ENCODE measurements around the gene SERF2.
A peak's percentile ranks its signal among the peaks of the same experiment; 100 is the strongest.

The SERF2 gene

DNA sequence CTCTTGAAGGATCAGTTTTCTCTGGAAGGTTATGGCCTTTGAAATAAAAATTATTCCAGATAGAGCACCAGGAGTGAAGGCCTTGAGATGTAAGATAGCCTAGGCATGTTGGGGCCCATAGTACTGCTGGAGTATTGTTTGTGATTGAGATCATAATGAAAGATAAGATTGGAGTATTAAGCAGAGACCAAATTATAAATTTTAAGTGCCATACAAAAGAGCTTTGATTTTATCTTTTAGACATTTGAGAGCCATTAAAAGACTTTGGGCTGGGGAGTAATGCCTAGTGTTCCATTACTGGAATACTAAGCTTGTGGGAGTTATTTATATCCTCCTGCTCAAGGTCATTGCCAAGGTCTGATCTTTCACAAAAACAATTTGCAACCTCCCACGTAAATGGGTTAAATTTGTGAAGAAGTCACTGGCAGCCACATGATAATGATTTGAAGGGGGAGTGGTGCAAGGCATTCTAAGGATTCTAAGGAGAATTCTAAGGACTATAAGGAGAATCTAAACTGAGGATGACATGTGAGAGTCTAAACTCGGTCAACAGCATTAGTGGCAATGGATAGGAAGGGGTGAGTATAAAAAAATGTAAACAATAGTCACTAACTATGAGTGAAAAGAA lies 28.2 kb upstream of the SERF2 start:
- TF ChIP-seq, protein P1, sequence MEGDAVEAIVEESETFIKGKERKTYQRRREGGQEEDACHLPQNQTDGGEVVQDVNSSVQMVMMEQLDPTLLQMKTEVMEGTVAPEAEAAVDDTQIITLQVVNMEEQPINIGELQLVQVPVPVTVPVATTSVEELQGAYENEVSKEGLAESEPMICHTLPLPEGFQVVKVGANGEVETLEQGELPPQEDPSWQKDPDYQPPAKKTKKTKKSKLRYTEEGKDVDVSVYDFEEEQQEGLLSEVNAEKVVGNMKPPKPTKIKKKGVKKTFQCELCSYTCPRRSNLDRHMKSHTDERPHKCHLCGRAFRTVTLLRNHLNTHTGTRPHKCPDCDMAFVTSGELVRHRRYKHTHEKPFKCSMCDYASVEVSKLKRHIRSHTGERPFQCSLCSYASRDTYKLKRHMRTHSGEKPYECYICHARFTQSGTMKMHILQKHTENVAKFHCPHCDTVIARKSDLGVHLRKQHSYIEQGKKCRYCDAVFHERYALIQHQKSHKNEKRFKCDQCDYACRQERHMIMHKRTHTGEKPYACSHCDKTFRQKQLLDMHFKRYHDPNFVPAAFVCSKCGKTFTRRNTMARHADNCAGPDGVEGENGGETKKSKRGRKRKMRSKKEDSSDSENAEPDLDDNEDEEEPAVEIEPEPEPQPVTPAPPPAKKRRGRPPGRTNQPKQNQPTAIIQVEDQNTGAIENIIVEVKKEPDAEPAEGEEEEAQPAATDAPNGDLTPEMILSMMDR (IDR thresholded peaks at IDR 0.05; ENCODE audit: low read length, missing control alignments), result no peak
- DNase-seq (ENCODE audit: low read depth), result no peak
- no peak overlapping the region for H3K4me3 ChIP-seq (replicated peaks; ENCODE audit: low read depth, low read length)

DNA sequence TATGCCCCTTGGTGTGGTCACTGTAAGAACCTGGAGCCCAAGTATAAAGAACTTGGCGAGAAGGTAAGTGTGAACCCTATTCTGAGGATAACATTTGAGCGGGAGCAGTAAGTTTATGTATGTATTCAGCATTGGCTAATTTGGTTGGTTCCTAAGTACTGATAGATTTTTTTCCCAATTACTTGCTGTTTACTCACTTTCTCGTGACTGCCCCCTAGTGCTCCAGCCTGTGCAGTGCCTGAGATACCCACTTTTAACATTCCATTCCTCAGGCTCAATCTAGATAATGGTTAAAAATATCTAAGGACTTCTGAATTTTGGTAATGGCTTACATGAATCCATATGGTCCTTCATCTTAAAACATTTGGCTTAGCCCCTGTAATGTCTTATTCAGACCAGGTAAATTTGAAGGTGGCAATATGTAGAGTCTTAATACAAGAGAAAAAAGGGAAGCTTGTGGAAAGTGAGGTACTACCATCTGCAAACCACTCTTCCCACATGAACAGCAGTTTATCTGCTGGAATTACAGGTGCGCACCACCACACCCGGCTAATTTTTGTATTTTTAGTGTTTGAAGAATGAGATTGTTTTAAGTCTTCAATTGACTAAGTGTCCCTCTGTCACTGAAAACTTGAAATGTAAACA lies 22.4 kb upstream of the SERF2 start:
- no peak overlapping the region for H3K4me3 ChIP-seq (replicated peaks; ENCODE audit: low read depth, low read length)
- DNase-seq (ENCODE audit: low read depth), result peak; percentile 78
- TF ChIP-seq, protein P1 (IDR thresholded peaks at IDR 0.05; ENCODE audit: low read length, missing control alignments), result peak; percentile 98

DNA sequence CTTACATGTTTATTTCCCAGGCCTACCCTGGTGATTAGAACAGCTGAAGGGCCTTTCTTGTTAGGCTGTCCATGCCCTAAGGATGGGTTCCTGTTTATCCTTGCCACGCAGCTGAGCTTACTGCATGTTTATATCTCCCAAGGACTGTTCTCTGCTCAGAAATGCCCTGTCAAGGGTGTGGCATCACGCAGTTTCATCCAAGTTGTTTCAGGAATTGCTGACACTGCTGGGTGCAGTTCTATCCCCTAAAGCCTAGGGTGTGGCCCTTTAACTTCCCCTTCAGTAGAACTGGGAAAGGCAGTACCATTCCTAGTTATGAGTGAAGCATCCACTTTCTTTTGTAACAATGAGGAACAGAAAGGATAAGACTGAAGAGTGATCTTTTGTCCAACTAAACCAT lies 20.3 kb upstream of the SERF2 start:
- H3K4me3 ChIP-seq (replicated peaks; ENCODE audit: low read depth, low read length), result no peak overlapping the region
- no peak for DNase-seq (ENCODE audit: low read depth)
- TF ChIP-seq, protein P1 (IDR thresholded peaks at IDR 0.05; ENCODE audit: low read length, missing control alignments), result no peak

DNA sequence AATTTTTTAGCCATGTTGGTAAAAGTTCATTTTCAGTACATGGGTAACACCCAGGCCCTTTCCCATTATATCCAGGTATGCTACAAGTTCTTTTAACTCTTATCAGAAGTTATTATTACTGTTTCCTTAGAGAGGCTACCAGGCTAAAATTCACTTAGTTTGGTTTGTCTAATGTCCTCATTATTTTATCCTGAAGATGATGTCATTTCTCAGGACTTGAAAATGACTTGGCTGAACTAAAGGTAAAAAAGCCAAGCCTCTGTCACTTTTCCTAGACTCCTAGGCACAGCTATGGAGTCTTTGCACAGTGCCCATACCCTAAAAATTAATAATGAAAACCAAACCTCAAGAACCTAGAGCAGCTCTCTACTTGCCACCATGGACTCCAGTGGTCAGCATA lies 19.5 kb upstream of the SERF2 start:
- H3K4me3 ChIP-seq (replicated peaks; ENCODE audit: low read depth, low read length), result no peak overlapping the region
- TF ChIP-seq, protein P1 (IDR thresholded peaks at IDR 0.05; ENCODE audit: low read length, missing control alignments), result no peak
- no peak for DNase-seq (ENCODE audit: low read depth)

DNA sequence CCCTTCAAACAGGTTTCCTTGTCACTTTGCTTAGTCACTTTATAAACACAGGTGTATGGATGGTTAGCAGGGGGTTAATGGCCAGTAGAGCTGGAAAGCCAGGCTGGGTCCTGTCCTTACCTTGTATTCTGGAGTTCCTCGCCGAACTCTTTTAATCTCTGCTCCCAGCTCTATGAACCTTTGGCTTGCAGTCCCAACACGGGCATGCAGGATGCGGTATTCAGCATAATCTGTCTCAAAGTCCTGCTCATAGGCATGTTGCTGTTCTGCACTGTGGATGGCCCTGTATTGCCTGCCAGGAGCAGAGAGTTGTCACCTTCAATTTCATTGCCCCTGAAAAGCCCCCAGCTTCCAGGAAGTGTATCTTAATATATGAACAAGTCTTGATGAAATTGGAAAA lies 18.1 kb upstream of the SERF2 start:
- DNase-seq (ENCODE audit: low read depth), result no peak
- no peak overlapping the region for H3K4me3 ChIP-seq (replicated peaks; ENCODE audit: low read depth, low read length)
- TF ChIP-seq, protein P1 (IDR thresholded peaks at IDR 0.05; ENCODE audit: low read length, missing control alignments), result no peak

DNA sequence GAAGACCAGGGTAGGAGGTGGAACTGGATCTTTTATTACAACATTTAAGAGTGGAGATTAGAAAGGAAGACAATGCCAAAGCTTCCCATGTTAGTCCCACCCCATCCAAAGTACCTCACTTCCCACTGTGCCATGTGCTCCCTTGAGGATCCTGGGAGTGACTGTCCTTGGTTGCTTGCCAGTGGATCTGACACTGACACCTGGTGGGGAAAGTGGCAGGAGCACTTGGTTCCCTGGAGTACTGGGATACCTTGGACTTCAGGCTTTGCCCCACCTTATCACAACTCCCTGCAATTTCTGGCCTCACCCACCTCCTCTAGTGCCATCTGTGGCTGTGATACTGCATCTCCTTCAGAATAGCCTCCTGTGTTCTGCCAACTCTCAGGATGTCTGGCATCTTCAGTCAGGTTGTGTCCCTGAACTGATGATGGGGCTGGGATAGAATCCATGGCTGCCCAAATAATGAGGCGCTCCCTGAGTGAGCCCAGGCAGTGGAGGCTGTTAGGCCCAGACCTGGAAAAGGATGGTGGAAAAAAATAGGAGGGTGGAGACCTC lies 16.6 kb upstream of the SERF2 start:
- peak; percentile 44 for DNase-seq (ENCODE audit: low read depth)
- H3K4me3 ChIP-seq (replicated peaks; ENCODE audit: low read depth, low read length), result no peak overlapping the region
- TF ChIP-seq, protein P1 (IDR thresholded peaks at IDR 0.05; ENCODE audit: low read length, missing control alignments), result peak; percentile 34
